H1 (cell line): ENCODE results near the gene CRB2. TPM values are rescaled to one million over a fixed set of nuclear protein-coding genes. Genes with fewer than 3 reads are reported as not detected.

ENCODE experiments used
- CTCF ChIA-PET: fragments of 300-600 bp; sonication (Branson Sonifier 250); formaldehyde crosslinking; loops from one replicate; lab custom pipeline; 2021; ENCODE audit not compliant: partially characterized antibody; lab: Charles Lee
- POLR2A ChIA-PET: fragments of 300-600 bp; sonication (Branson Sonifier 250); formaldehyde crosslinking; loops from one replicate; lab custom pipeline; 2021; ENCODE audit warnings: inconsistent platforms; ENCODE audit not compliant: partially characterized antibody; lab: Charles Lee
- DNase-seq, 2 experiments: peaks; one replicate each; pipeline versions ENCODE4 v3.0.0 to v3.0.0-alpha.2; 2010 to 2022; ENCODE audit warnings: low spot score in 2 of 2, low read depth in 1 of 2, mixed read lengths in 1 of 2
- FAIRE-seq: peaks from 2 replicates; lab custom pipeline; 2011; peaks lifted over from hg19 to GRCh38; lab: Jason Lieb, UNC
- H2AFZ ChIP-seq: 2 replicates; pipeline ENCODE4 v1.8.1; 2012; ENCODE audit warnings: low read length, inconsistent platforms
- H2AK5ac ChIP-seq: 2 replicates; pipeline ENCODE4 v1.6.1; 2013; ENCODE audit warnings: low read depth, low read length
- H2BK120ac ChIP-seq: replicated peaks from 2 replicates; pipeline ENCODE3; 2013; ENCODE audit warnings: low read depth, low read length, inconsistent platforms
- H2BK12ac ChIP-seq: 2 replicates; pipeline ENCODE4 v1.6.1; 2013; ENCODE audit warnings: low read depth, low read length
- H2BK15ac ChIP-seq: 2 replicates; pipeline ENCODE4 v1.6.1; 2013; ENCODE audit warnings: low read length
- H2BK20ac ChIP-seq: 2 replicates; pipeline ENCODE4 v1.6.1; 2013; ENCODE audit warnings: low read length
- H2BK5ac ChIP-seq: 2 replicates; pipeline ENCODE4 v1.6.1; 2013; ENCODE audit warnings: low read depth, low read length
- H3K14ac ChIP-seq: 2 replicates; pipeline ENCODE4 v1.6.1; 2013; ENCODE audit warnings: inconsistent platforms; ENCODE audit not compliant: insufficient read length
- H3K18ac ChIP-seq: 2 replicates; pipeline ENCODE4 v1.6.1; 2013; ENCODE audit warnings: low read length; ENCODE audit errors: extremely low read depth
- H3K23ac ChIP-seq: 2 replicates; pipeline ENCODE4 v1.6.1; 2013; ENCODE audit warnings: inconsistent platforms; ENCODE audit not compliant: insufficient read length
- H3K23me2 ChIP-seq: 2 replicates; pipeline ENCODE4 v1.6.1; 2013; ENCODE audit warnings: low read depth, low read length
- H3K27ac ChIP-seq: 2 replicates; pipeline ENCODE4 v1.6.1; 2011; ENCODE audit warnings: low read depth, low read length, inconsistent platforms
- H3K27me3 ChIP-seq, 4 experiments: replicated peaks in 1 of 4; 1 replicate in 1 of 4; 2 replicates in 3 of 4; pipeline versions ENCODE4 v1.6.1 to v1.8.1; 2011 to 2013; ENCODE audit warnings: low read length in 3 of 4, mild to moderate bottlenecking in 3 of 4, inconsistent platforms in 2 of 4, mixed read lengths in 2 of 4, moderate library complexity in 1 of 4; ENCODE audit not compliant: control insufficient read depth in 3 of 4, insufficient read depth in 3 of 4; ENCODE audit errors: extremely low read depth in 1 of 4
- H3K36me3 ChIP-seq, 4 experiments: 2 replicates each; pipeline versions ENCODE4 v1.6.1 to v1.8.1; 2011 to 2013; ENCODE audit warnings: mild to moderate bottlenecking in 4 of 4, low read length in 3 of 4, moderate library complexity in 2 of 4, control low read depth in 1 of 4, inconsistent platforms in 1 of 4; ENCODE audit not compliant: insufficient read depth in 4 of 4, control insufficient read depth in 2 of 4
- H3K4ac ChIP-seq: replicated peaks from 2 replicates; pipeline ENCODE3; 2013; ENCODE audit warnings: low read length, low read depth, mixed read lengths, inconsistent platforms; ENCODE audit not compliant: insufficient read length
- H3K4me1 ChIP-seq, 4 experiments: replicated peaks in 1 of 4; 1 replicate in 1 of 4; 2 replicates in 3 of 4; pipeline versions ENCODE4 v1.6.1 to v1.8.1; 2011 to 2013; ENCODE audit warnings: low read length in 3 of 4, inconsistent platforms in 2 of 4, mixed read lengths in 1 of 4; ENCODE audit not compliant: insufficient read depth in 4 of 4, control insufficient read depth in 3 of 4
- H3K4me2 ChIP-seq, 2 experiments: 2 replicates each; pipeline versions ENCODE4 v1.6.1 to v1.8.1; 2011 to 2013; ENCODE audit warnings: low read depth in 2 of 2, low read length in 2 of 2, control low read depth in 1 of 2, inconsistent platforms in 1 of 2, mild to moderate bottlenecking in 1 of 2; ENCODE audit not compliant: insufficient read depth in 1 of 2
- H3K4me3 ChIP-seq, 4 experiments: fragments of 200-600, 300-600 bp in 1 of 4; sonication (generic), shearing (Covaris generic), sonication (Bioruptor Twin) in 1 of 4; 2 replicates each; pipeline versions ENCODE4 v1.5.1 to v1.8.1; 2011 to 2016; ENCODE audit warnings: low read length in 4 of 4, low read depth in 3 of 4, control low read depth in 2 of 4, inconsistent platforms in 2 of 4, mild to moderate bottlenecking in 2 of 4, mixed read lengths in 1 of 4, moderate library complexity in 1 of 4; ENCODE audit not compliant: insufficient read depth in 2 of 4; ENCODE audit errors: extremely low read depth in 1 of 4
- H3K56ac ChIP-seq: replicated peaks from 2 replicates; pipeline ENCODE3; 2013; ENCODE audit warnings: low read depth, mild to moderate bottlenecking, mixed read lengths, low read length, inconsistent platforms; ENCODE audit not compliant: insufficient read length
- H3K79me1 ChIP-seq: 2 replicates; pipeline ENCODE4 v1.6.1; 2013; ENCODE audit warnings: low read depth, low read length, control low read depth
- H3K79me2 ChIP-seq, 2 experiments: 2 replicates each; pipeline versions ENCODE4 v1.6.1 to v1.8.1; 2012 to 2013; ENCODE audit warnings: low read length in 2 of 2, mild to moderate bottlenecking in 2 of 2, inconsistent platforms in 1 of 2; ENCODE audit not compliant: insufficient read depth in 2 of 2, control insufficient read depth in 1 of 2
- H3K9ac ChIP-seq, 4 experiments: replicated peaks in 1 of 4; 1 replicate in 1 of 4; 2 replicates in 3 of 4; pipeline versions ENCODE4 v1.6.1 to v1.8.1; 2011 to 2013; ENCODE audit warnings: low read depth in 3 of 4, low read length in 3 of 4, control low read depth in 2 of 4, mild to moderate bottlenecking in 2 of 4, moderate library complexity in 2 of 4, inconsistent platforms in 1 of 4; ENCODE audit errors: extremely low read depth in 1 of 4
- H3K9me3 ChIP-seq, 2 experiments: 2 replicates each; pipeline versions ENCODE4 v1.6.1 to v1.8.1; 2012 to 2013; ENCODE audit warnings: mild to moderate bottlenecking in 2 of 2, moderate library complexity in 2 of 2, control low read depth in 1 of 2, inconsistent platforms in 1 of 2, low read depth in 1 of 2, low read length in 1 of 2, mixed read lengths in 1 of 2; ENCODE audit not compliant: insufficient read depth in 2 of 2
- H4K20me1 ChIP-seq, 2 experiments: replicated peaks in 1 of 2; 2 replicates each; pipeline versions ENCODE3 to v1.8.1; 2011 to 2013; ENCODE audit warnings: inconsistent platforms in 2 of 2, low read length in 2 of 2, mild to moderate bottlenecking in 1 of 2; ENCODE audit not compliant: insufficient read depth in 2 of 2, control insufficient read depth in 1 of 2
- H4K5ac ChIP-seq: 2 replicates; pipeline ENCODE4 v1.6.1; 2013; ENCODE audit warnings: low read length, low read depth, mixed read lengths, inconsistent platforms; ENCODE audit not compliant: insufficient read length
- H4K8ac ChIP-seq: 2 replicates; pipeline ENCODE4 v1.8.0; 2013; ENCODE audit warnings: mild to moderate bottlenecking, moderate library complexity, low read length, inconsistent platforms; ENCODE audit not compliant: insufficient read depth; ENCODE audit errors: extremely low read depth
- H4K91ac ChIP-seq: replicated peaks from 2 replicates; pipeline ENCODE3; 2013; ENCODE audit warnings: low read length, mixed read lengths, inconsistent platforms; ENCODE audit not compliant: insufficient read length
- CHD1 ChIP-seq: IDR thresholded peaks from 2 replicates; pipeline ENCODE4 v1.6.1; 2012; ENCODE audit warnings: low read depth, low read length, improper control_type of control experiment
- JUND ChIP-seq: IDR thresholded peaks from 2 replicates; pipeline ENCODE4 v1.6.1; 2011; ENCODE audit warnings: mild to moderate bottlenecking, improper control_type of control experiment, low read length
- KDM1A ChIP-seq: fragments of 200-600, 300-600 bp; sonication (generic); IDR thresholded peaks from 2 replicates; pipeline ENCODE4 v1.7.1; 2016; ENCODE audit warnings: mild to moderate bottlenecking, low read length, borderline replicate concordance
- POU5F1 ChIP-seq: IDR thresholded peaks from 2 replicates; pipeline ENCODE4 v1.6.1; 2011; ENCODE audit warnings: low read depth, mild to moderate bottlenecking, low read length, moderate library complexity
- RAD21 ChIP-seq, 2 experiments: IDR thresholded peaks in 1 of 2; conservative IDR thresholded peaks in 1 of 2; 2 replicates each; pipeline ENCODE4 v1.6.1; 2011; ENCODE audit warnings: low read depth in 2 of 2, low read length in 2 of 2, improper control_type of control experiment in 1 of 2, inconsistent platforms in 1 of 2, mild to moderate bottlenecking in 1 of 2, moderate library complexity in 1 of 2
- RXRA ChIP-seq: IDR thresholded peaks from 2 replicates; pipeline ENCODE4 v1.6.1; 2011; ENCODE audit warnings: low read depth, mild to moderate bottlenecking, low read length, moderate library complexity; ENCODE audit not compliant: insufficient read depth
- SAP30 ChIP-seq: fragments of 300-600 bp; sonication (generic); IDR thresholded peaks from 2 replicates; pipeline ENCODE4 v1.7.1; 2012; ENCODE audit warnings: low read length, moderate library complexity, mild to moderate bottlenecking, inconsistent platforms; ENCODE audit not compliant: insufficient read depth, insufficient replicate concordance
- TAF1 ChIP-seq: IDR thresholded peaks from 2 replicates; pipeline ENCODE4 v1.6.1; 2011; ENCODE audit warnings: mild to moderate bottlenecking, low read depth, low read length
- WGBS, 2 experiments: shearing (Covaris generic) in 1 of 2; methylation state at CpG; one replicate each; pipeline versions ENCODE4 v1.1.6 to v1.1.7; 2013 to 2015; ENCODE audit warnings: low lambda C conversion rate in 2 of 2, mixed read lengths in 2 of 2, inconsistent platforms in 1 of 2, low coverage in 1 of 2, missing lambda C conversion rate in 1 of 2; ENCODE audit not compliant: insufficient replicate concordance in 2 of 2, insufficient coverage in 1 of 2, insufficient read length in 1 of 2; ENCODE audit errors: extremely low coverage in 1 of 2, missing lambda C conversion rate in 1 of 2; 5-methylcytosine and 5-hydroxymethylcytosine counted together
- polyA plus RNA-seq, 7 experiments: library from polyadenylated mRNA; depleted of rRNA in 3 of 7; stranded (reverse) in 5 of 7; unstranded in 2 of 7; fragments of >200 nt in 5 of 7; fragments of 200-250 nt in 2 of 7; gene quantifications; 1 replicate in 5 of 7; 2 replicates in 1 of 7; 4 replicates in 1 of 7; pipeline versions ENCODE4 v1.2.1 to v1.2.3, GENCODE V29; 2011 to 2013; ENCODE audit warnings: missing spikeins in 2 of 7, mixed read lengths in 2 of 7
- total RNA-seq: library from RNA; stranded (reverse); fragmentation: NEBNext Ultra II Directional; extraction: Animal tissue kit (Norgen Biotek cat#: 25700); gene quantifications from 2 replicates; pipeline ENCODE4 v1.2.1, GENCODE V29; 2021
- TF ChIP-seq, protein P1 (sequence below): IDR thresholded peaks from 2 replicates; pipeline ENCODE4 v1.6.1; 2012; ENCODE audit warnings: inconsistent platforms
- TF ChIP-seq, protein P2 (sequence below): IDR thresholded peaks from 2 replicates; pipeline ENCODE4 v1.6.1; 2011; ENCODE audit warnings: low read depth, mild to moderate bottlenecking, low read length; ENCODE audit not compliant: insufficient read depth

The CRB2 gene
- total and polyA plus RNA-seq, 2 of the 8 experiments (the other 6 are each of a cell fraction or from before 2014, with no cell fraction given): 4.0 to 8.4 TPM

DNA sequence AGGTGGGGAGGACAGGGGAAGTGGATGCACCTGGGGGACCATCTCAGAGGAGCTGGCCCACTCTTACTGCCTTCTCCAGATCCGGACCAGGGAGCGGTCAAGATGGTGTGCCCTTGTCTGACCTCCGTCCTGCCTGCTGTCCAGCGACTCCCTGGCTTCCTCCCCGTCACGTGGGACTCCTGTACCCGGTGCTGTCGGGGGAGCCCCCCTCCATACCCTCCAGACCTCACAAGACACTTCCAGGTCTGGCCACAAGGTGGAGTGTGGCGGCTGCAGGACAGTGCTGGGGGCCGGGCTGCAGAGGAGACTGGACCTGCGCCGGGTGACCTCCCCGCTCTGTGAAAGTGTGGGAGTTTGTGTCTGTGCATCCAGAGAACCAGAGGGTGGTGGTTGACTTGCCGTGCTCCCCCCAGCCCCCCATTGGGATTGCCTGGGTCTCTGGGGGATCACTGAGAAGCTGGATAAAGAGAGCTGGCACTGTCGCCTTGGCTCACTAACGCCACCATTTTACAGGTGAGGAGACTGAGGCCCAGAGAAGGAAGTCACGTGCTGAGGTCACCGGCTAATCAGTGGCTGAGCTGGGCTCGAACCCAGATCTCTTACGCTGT, 1.9 kb upstream of the CRB2 start:
- Histone ChIP-seq H4K8ac (peak overlapping the region; percentile 54; the same call in 1 of the 2 replicates), H3K4me2 (peak overlapping the region in 1 of 2 experiments; percentile 65; a peak in 3 of 4 replicates), H2AFZ (0 out of 2 replicates have a peak overlapping the region, but pooled peaks have one; percentile 67), H4K5ac (no peak overlapping the region), H3K4ac (peak overlapping the region; percentile 19), H2BK120ac (no peak overlapping the region), H3K14ac (no peak overlapping the region), H3K27ac (no peak overlapping the region), H3K23me2 (peaks cover 11% of the 10 kb centered on the region), H4K20me1 (no peaks in the 10 kb centered on the region), H3K56ac (no peak overlapping the region), H3K9me3 (no peaks in the 10 kb centered on the region), H3K4me3 (peak overlapping the region in 1 of 4 experiments; percentile 45; a peak in 2 of 8 replicates), H3K27me3 (no peaks in the 10 kb centered on the region; a peak in 2 of 7 replicates), H2AK5ac (no peak overlapping the region), H3K36me3 (no peaks in the 10 kb centered on the region), H3K9ac (no peak overlapping the region; a peak in 1 of 7 replicates), H2BK5ac (0 out of 2 replicates have a peak overlapping the region, but pooled peaks have one; percentile 24), H2BK15ac (peak overlapping the region; percentile 88; the same call in 1 of the 2 replicates), H3K79me2 (no peaks in the 10 kb centered on the region), H3K18ac (peak overlapping the region; percentile 72), H2BK20ac (no peak overlapping the region), H4K91ac (peak overlapping the region; percentile 75), H3K79me1 (no peaks in the 10 kb centered on the region), H3K23ac (no peak overlapping the region), H2BK12ac (peak overlapping the region; percentile 95; the same call in 1 of the 2 replicates), H3K4me1 (peaks cover 10 to 36% (median 22%) of the 10 kb centered on the region in 4 experiments)
- FAIRE-seq (no peak), DNase-seq (peak; percentile 53 to 98)
- ChIA-PET CTCF (interaction anchor here (0.8 to 22.0 kb wide), 21 partner anchors 9 to 519 kb away, joined by 3 to 668 read pairs (median 4); no protein-coding TSS in a partner anchor), POLR2A (interaction anchor here (1.0 to 2.0 kb wide), 4 partner anchors 13 to 238 kb away, joined by 3 to 6 read pairs (median 4); no protein-coding TSS in a partner anchor)
- 28% methylated on average over 20 of the region's 20 CpGs; no CpG with 5 or more reads in 1 of the 2 experiments for WGBS, 2 experiments
- TF ChIP-seq JUND (0 out of 2 replicates have a peak, but pooled peaks have one; percentile 27), POU5F1 (no peak), RXRA (no peak), KDM1A (peak; percentile 96), TAF1 (no peak), CHD1 (no peak), SAP30 (no peak), RAD21 (IDR thresholded peaks at IDR 0.05 in 1 of 2, conservative IDR thresholded peaks at IDR 0.05 in 1 of 2; ENCODE audit: low read depth in 2 of 2, low read length in 2 of 2) (peak; percentile 87 to 91)
- TF ChIP-seq, protein P1, sequence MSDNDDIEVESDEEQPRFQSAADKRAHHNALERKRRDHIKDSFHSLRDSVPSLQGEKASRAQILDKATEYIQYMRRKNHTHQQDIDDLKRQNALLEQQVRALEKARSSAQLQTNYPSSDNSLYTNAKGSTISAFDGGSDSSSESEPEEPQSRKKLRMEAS: peak; percentile 64
- TF ChIP-seq, protein P2, sequence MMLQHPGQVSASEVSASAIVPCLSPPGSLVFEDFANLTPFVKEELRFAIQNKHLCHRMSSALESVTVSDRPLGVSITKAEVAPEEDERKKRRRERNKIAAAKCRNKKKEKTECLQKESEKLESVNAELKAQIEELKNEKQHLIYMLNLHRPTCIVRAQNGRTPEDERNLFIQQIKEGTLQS: 0 out of 2 replicates have a peak, but pooled peaks have one; percentile 3
